ENCODE results near the gene SCMH1.
"Not testable (repeated sequence)": the region's sequence is repeated elsewhere in the genome, so short reads cannot be mapped to it uniquely, and the experiment has no call there.

Gene SCMH1

DNA sequence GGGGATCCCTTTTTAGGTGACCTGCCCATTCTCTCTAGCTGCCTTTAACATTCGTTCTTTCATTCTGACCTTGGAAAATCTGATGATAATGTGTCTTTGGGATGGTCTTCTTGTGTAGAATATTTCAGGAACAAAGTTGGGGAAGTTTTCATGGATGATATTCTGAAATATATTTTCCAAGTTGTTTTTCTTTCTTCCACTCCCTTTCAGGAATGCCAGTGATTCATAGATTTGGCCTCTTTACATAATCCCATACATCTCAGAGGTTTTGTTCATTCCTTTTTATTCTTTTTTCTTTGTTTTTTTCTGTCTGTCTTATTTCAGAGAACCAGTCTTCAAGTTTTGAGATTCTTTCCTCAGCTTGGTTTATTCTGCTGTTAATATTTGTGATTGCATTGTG lies 13.9 kb upstream of the SCMH1 start:
- no peak for DNase-seq
- intact Hi-C loops (cut with DNase I) = no loop called here

DNA sequence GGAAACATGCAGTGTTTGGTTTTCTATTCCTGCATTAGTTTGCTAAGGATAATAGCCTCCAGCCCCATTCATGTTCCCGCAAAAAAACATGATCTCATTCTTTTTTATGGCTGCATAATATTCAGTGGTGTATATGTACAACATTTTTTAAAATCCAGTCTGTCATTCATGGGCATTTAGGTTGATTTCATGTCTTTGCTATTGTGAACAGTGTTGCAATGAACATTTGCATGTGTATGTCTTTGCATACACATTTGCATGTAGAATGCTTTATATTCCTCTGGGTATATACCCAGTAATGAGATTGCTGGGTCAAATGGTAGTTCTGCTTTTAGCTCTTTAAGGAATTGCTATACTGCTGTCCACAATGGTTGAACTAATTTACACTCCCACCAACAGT lies 9.0 kb upstream of the SCMH1 start:
- intact Hi-C loops (cut with DNase I); DNase-seq: not testable (repeated sequence)

DNA sequence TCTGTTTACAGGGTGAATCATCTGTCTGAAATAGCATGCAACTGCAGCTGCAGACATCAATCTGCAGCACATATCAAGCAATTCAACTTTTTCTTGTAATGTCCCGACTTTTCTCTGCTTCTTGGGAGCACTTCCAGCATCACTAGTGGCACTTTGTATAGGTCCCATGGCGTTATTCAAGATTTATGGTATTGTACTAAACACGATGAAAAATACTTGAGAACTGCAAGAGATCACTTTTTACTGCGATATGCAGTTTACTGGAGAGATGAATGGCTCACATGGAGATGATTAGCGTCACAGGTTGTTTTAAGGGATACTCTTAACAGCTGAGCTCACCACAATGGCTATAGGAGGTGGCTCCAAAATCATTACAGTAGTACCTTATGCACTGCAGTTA lies 7.2 kb upstream of the SCMH1 start:
- intact Hi-C loops (cut with DNase I) = no loop called here
- DNase-seq = no peak

DNA sequence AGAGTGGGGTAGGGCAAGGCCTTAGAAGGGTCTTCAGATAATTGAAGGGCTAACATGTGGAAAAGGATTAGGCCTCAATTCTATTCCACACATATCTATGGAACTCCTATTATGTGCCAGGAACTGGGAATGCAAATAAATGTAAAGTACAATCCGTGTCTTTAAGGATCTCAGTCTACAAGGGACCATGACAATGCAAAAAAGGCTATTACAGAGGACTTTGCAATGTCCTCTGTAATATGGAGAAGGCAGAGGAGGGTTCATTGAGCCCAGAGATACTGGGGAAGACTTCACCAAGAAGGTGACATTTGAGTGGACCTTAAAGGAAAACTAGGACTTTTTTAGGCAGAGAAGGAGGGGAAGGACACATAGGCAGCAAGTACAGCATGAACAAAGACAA lies 4.5 kb upstream of the SCMH1 start:
- no peak for DNase-seq
- intact Hi-C loops (cut with DNase I) = no loop called here

DNA sequence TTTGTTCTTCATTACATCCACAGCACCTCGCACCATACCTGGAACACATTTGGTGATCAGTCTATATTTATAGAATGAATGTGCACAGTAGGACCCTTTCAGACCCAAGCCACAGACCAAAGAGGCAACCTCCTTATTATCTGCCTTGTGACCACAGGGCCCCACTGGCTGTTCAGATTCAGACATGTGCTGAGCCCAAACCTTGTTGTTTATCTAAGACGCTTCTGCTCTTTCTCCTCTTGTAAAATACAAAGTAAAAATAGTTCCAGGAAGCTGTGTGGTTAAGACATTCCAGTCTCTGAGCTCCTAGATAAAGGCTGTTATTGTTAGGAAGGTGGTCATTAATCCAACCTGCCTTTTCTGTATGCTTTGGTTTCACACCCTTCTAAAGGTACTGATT lies 3.6 kb upstream of the SCMH1 start:
- intact Hi-C loops (cut with DNase I) = no loop called here
- no peak for DNase-seq

DNA sequence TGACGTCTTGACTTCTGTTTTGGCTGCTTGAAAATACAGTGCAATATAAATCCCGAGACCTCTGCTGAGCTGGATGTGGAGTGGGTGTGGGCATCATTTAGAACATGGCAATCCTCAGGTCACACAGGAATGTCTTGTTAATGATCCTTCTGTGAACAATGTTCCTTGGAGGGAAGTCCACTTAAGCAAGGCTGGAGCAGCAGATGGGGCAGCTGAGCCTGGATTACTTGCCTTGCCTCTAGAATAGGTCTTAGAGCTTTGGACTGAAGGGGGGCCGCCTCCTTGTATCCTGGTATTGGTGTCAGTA lies 926 bp upstream of the SCMH1 start:
- no peak for DNase-seq
- intact Hi-C loops (cut with DNase I) = no loop called here

DNA sequence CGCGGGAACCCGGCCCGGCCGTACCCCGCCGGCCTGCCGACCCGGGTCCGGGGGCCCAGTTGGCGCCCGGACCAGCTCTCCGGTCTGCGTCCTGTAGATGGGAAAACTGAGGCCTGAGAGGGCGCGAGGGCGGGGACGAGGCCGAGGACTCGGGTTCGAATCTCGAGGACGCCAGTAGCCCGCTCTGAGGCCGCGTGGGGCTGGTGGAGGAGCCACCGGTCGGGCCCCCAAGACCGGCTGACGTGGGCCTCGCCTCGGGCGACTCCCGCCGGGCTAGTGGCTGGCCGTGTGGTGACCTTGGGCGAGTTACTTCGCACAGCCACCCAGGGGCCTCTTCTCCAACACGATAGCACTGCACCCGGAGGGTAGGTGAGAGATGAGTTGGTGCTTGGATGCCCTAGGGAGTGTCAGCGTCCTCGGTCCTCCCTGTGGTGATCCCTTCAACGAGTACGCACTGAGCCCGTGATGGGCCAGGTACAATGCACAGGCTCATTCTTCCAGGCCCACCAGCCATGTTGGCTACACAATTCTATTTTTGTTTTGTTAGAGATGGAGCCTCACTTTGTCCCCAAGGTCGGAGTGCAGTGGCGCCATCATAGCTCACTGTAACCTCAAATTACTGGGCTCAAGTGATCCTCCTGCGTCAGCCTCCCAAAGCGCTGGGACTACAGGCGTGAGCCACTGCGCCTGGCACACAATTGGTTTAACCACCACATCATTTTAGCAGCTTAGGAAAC lies 404 bp upstream of the SCMH1 start:
- intact Hi-C loops (cut with DNase I) = no loop called here
- DNase-seq = peak in 4 of 10 donors; percentile 10 to 85 (median 80)

DNA sequence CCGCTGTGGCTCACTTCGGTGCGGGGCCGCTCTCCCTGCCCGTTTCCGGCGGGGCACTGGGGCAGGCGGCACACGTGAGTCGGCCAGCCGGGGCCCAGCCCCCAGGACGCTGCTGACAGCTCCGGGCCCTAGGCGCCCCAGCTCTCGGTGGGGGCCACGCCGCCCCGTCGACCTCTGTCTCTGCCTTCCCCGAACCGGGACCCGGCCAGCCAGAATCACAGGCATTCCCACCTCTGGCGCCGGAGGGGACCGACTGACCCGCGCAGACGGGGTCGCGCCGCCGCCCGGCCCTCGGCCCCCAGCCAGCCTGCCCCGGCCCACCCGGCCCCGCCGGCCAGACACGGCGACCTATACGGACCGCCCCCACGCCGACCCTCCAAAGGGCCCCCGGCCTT lies 755 bp downstream of the SCMH1 start:
- peak in 9 of 10 donors; percentile 31 to 91 (median 50) for DNase-seq
- intact Hi-C loops (cut with DNase I) = no loop called here

DNA sequence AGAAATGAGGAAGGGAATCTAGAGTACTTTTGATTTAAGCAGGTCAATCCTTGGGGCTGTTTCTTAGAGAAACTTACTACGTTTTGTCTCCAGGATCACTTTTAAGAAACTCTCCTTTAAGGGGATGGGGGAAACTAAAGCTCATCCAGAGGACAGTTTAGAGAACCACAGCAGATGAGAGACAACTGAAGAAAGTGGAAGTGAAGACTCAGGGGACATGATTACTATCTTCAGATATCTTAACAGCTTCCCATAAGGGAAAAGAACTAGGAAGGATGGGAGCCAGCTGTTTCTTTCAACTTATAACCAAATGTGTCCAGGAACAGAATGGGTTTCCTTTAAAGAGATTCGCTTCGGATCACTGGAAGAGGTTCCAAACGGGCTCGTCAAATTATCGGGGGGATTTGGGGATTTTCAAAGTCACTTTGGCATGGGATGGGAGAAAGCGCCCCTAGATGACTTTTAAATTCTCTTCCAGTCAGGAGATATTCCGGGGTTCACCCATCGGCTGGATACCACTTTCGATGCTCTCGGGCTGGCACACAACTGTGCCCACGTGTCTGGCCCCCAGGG lies 1.2 kb downstream of the SCMH1 start:
- DNase-seq = no peak
- intact Hi-C loops (cut with DNase I) = no loop called here

DNA sequence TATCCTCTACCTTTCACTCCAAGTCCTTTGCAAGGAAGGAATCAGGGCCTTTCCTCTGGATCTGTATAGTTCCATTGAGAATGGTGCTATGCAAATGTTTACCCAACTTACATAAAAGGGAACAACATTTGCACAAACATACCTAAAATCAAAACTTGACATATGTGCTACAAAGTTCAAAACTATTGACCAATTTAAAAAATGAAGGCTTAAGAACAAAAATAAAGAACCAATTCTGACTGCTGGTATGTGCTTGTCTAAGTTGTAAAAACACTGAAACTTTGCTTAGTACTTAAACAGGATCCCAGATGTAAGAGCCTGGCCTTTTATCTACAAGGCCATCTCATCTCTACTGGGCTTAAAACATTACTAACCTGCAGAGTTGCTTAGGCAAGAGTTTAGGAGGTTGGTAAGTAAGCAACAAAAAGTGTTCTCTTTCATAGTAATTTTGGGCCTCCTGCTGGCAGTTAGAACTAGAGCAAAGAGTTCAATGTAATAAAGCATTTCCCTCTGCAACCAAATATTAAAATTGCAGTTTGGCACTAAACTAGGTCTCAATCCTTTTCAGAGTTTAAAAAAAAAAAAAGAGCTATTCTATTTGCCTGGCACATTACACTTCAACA lies 2.0 kb downstream of the SCMH1 start:
- intact Hi-C loops (cut with DNase I) = no loop called here
- DNase-seq = no peak

DNA sequence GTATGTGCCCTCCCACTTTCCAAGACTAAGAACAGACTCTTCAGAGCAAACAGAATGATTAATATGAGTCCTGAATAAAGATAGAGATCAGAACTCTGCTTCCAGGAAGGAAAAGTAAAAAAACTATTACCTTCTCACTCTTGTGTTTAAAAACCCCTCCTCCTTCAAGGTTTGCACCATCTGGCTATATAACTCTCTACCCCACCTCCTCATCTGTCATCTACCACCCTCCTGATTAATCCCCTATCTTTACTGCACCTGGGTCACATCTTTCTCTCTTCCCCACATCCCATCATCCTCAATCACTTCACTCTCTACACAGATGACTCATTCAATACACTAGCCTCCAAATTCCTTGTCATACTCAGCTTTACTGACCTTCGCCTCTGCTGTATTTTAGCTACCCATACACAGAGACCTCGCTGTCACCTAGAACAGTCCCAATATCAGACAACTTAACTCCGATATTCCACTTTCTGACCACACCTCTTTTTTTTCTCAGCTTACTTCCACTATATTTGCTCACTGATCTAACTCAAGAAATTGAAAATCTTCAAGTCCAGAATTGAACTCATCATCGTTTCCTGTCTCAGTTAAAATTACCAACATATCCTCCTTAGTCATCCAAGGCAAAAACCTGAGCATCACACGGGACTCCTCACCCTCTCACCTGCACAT lies 3.7 kb downstream of the SCMH1 start:
- no peak for DNase-seq
- intact Hi-C loops (cut with DNase I) = no loop called here

DNA sequence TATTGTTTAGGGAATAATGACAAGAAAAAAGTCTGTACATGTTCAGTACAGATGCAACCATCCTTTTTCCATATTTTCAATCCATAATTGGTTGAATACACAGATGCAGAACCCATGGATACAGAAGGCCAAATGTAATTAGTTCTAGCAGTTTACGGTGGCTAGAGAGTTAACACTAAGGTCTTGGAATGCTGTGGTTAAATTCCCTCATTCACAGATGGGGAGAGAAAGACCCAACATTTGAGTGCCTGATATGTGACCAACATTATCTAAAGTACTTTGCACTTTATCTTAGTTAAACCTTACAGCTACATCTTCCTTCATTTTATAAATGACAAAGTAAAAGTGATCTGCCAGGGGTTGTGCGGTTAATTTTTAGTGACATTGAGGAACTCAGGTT lies 5.3 kb downstream of the SCMH1 start:
- no peak for DNase-seq
- intact Hi-C loops (cut with DNase I) = no loop called here

DNA sequence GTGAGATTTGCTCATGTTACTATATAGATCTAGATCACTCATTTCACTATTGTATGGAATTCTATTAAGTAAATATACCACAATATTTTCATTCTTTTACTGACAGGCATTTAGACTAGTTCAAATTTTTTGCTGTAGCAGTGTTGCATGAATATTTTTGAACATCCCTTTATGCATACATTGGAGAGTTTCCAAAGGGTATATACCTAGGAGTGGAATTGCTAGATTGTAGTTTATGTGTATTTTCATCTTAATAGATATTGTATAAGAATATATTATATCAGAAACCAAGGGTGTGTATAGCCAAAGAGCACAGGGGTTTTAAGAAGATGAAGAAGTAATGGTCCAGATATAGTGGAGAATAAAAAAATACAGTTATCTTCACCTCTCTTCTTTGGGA lies 6.2 kb downstream of the SCMH1 start:
- intact Hi-C loops (cut with DNase I) = no loop called here
- no peak for DNase-seq

DNA sequence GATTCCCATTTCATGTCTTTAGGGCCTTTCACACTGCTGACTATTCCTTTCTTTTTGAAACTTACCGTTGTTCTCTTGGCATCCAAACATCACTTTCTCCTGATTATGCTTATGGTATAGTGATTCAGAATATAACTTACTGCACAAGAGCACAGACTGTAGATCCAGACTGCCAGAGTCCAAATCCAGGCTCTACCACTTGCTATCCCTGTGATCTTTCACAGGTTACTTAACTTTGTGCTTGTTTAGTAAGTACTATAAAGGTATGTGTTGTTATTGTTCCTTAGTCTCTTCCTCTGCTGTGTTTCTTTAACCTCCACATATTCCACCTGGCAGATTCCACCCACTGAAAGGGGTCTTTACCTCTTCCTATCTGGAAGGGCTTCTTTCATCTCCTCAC lies 8.4 kb downstream of the SCMH1 start:
- no peak for DNase-seq
- intact Hi-C loops (cut with DNase I) = no loop called here

DNA sequence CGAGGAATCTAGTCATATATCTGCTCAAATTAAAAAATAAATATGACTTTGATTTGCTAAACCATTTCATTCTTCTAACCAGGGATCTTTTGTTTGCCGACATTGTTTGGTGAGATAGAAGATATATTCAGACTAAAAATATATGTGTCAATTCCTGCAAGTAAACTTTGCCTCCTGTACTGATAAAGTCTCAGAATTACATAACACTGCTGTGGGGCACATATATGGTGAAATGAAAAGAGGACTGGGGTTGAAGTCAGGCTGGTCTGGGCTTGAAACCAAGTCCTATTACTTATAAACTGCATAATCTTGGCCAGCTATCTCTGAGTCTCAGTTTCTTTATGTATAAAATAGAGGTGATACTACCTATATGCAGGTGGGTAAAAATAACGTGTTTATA lies 9.8 kb downstream of the SCMH1 start:
- no peak for DNase-seq
- intact Hi-C loops (cut with DNase I) = no loop called here

DNA sequence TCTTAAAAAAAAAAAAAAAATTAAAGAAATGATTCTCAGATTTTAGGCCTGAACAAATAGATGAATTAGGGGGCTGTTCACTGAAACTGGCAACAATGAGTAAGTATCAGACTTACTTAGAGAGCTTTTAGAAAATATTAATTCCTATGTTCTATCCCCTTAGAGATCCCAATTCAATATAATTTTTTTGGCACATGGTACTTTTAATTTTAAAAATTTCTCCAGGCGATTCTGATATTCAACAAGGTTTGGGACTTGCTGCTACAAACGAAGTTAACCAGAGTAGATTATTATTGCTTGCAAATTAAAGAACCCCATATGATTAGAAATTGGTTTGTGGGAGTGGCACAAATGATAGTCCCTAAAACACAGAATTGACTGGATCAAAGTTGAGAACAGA lies 11.4 kb downstream of the SCMH1 start:
- intact Hi-C loops (cut with DNase I) = no loop called here
- no peak for DNase-seq

DNA sequence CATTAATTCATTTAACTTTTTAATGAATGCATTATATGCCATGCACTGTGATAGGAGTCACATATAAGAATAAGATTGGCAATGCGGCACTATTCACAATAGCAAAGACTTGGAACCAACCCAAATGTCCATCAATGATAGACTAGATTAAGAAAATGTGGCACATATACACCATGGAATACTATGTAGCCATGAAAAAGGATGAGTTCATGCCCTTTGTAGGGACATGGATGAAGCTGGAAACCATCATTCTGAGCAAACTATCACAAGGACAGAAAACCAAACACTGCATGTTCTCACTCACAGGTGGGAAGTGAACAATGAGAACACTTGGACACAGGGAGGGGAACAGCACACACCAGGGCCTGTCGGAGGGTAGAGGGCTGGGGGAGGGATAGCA lies 12.9 kb downstream of the SCMH1 start:
- intact Hi-C loops (cut with DNase I); DNase-seq: not testable (repeated sequence)

DNA sequence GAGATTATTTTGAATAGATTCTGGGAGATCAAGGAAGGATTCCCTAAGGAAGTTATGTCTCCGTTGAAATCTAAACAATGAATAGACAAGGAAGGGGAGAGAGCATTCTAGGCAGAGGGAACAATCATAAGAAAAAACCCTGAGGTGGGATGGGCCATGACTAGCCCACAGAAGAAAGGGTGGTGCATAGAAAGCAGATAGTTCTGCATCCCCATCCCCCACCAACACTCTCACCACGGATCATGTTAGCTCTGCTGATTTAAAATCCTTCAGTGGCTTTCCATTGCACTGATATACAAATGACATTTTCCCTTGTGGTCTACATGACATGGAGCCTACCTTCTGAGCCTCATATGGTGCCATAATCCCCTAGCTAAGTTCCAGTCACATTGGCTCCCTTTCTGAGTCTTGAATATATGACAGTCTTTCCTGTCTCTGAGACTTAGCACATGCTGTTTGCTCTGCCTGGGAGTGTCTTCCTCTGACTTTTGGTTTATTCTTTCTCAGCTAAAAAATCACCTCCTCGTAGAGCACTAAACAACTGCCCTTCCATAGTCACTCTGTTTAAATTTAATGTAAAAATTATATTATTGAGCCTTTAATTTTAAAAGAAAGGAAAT lies 15.2 kb downstream of the SCMH1 start:
- no peak for DNase-seq
- intact Hi-C loops (cut with DNase I) = no loop called here

DNA sequence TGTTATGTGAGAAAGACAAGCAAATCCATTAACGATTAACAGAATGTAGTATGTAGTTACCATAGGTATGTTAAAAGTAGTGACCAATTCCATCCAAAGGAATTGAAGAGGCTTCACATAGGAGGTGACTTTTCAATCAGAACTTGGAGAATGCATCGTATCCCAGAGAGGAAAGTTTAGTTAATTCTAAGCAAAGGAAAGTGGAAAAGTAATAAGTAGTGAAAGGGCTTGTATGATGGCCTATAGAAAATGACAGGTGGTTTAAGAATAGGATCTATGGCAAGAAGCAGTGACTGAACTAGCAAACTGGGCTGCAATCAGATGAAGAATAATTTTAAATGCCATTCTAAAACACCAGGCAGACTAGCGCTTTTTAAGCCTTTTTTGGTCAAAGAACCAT lies 16.6 kb downstream of the SCMH1 start:
- DNase-seq = no peak
- intact Hi-C loops (cut with DNase I) = no loop called here

DNA sequence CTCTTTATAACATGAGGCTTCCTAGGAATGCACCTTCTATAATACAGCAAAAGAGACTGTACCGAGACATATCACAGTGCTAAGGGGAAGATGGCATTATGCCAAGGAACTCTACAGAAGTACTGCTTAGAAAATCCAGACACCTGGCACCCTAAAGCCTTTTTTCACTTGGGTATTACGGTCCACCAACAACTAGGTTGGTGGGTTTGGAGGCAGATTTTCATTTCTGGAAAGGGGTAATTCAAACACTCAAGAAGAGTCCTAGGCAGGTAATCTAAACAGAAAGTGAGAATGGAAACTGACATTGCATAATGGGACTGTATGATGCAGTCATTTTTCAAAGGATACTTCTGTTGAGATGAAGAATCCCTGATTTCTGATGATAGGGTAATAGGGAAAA lies 19.6 kb downstream of the SCMH1 start:
- intact Hi-C loops (cut with DNase I) = no loop called here
- DNase-seq = no peak

DNA sequence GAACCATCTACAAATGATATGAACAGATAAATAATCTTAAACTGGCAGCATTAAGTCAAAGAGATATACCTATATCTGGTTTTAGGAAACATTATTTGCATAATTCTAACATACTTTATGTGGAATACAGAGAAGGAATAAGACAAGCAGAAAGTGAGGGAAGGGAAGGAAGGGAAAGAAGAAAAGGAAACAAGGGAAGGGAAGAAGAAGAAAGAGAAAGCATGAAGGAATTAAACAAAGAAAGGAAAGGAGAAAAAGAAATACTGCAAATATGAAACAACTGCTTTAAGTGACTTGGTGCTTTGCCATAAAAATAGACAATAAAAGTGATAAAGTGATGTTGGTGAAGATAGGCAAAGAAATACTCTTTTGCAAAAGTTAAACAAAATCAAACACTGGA lies 20.1 kb downstream of the SCMH1 start:
- DNase-seq = no peak
- intact Hi-C loops (cut with DNase I) = no loop called here

DNA sequence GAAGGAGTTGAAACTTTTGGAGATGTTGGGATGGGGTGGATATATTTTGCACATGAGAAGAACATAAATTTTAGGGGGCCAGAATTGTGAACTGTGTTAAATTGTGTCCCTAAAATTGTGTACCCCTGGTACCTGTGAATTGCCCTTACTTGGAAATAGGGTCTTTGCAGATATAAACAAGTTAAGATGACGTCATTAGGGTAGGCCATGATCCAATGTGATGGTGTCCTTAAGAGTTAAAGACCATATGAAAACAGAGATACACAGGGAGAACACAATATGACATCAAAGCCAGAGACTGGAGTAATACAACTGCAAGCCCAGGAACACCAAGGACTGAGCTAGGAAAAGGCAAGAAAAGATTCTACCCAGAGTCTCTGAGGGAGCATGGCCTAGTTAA lies 24.0 kb downstream of the SCMH1 start:
- intact Hi-C loops (cut with DNase I) = no loop called here
- DNase-seq = no peak
